Measurements from ENCODE around the gene TMEM185B.
A peak's percentile ranks its signal among the peaks of the same experiment; 100 is the strongest.

Gene TMEM185B

GRCh38 chr2:120256651-120257000 lies 33.4 kb upstream of the TMEM185B start:
- Histone ChIP-seq H3K4me3 (no peak overlapping the region), H3K36me3 (replicated peaks) (no peaks in the 10 kb centered on the region), H3K4me1 (peaks cover 15% of the 10 kb centered on the region), H3K9me3 (no peaks in the 10 kb centered on the region), H3K27me3 (ENCODE audit: low read depth) (no peaks in the 10 kb centered on the region)
- in situ Hi-C loops (cut with MboI; ENCODE audit: low sequenced_read_pairs): no loop called here
- DNase-seq (ENCODE audit: low spot score in 2 of 2): no peak

- no peaks in the 10 kb centered on the region for H3K9me3 ChIP-seq
- in situ Hi-C loops (cut with MboI; ENCODE audit: low sequenced_read_pairs): no loop called here
- H3K4me1 ChIP-seq: peaks cover 15% of the 10 kb centered on the region
- no peak overlapping the region for H3K4me3 ChIP-seq
- no peaks in the 10 kb centered on the region for H3K36me3 ChIP-seq (replicated peaks)
- no peaks in the 10 kb centered on the region for H3K27me3 ChIP-seq (ENCODE audit: low read depth)
- DNase-seq (ENCODE audit: low spot score in 2 of 2): no peak
Measured at GRCh38 chr2:120255986-120256650, 32.9 kb upstream of the TMEM185B start.

- DNase-seq (ENCODE audit: low spot score in 2 of 2): no peak
- H3K9me3 ChIP-seq: no peaks in the 10 kb centered on the region
- no peak overlapping the region for H3K4me3 ChIP-seq
- in situ Hi-C loops (cut with MboI; ENCODE audit: low sequenced_read_pairs): no loop called here
- peaks cover under 1% of the 10 kb centered on the region; the same call in 1 of the 2 replicates for H3K27me3 ChIP-seq (ENCODE audit: low read depth)
- peaks cover 15% of the 10 kb centered on the region for H3K4me1 ChIP-seq
- no peaks in the 10 kb centered on the region for H3K36me3 ChIP-seq (replicated peaks)
Measured at GRCh38 chr2:120255071-120255470, 31.9 kb upstream of the TMEM185B start.

- DNase-seq (ENCODE audit: low spot score in 2 of 2): no peak
- Histone ChIP-seq H3K4me3 (no peak overlapping the region; the same call in 1 of the 2 replicates), H3K4me1 (peaks cover 15% of the 10 kb centered on the region), H3K36me3 (replicated peaks) (no peaks in the 10 kb centered on the region), H3K9me3 (no peaks in the 10 kb centered on the region), H3K27me3 (ENCODE audit: low read depth) (peaks cover 4% of the 10 kb centered on the region; the same call in 1 of the 2 replicates)
- in situ Hi-C loops (cut with MboI; ENCODE audit: low sequenced_read_pairs): no loop called here
Measured at GRCh38 chr2:120254178-120254577, 31.0 kb upstream of the TMEM185B start.

- peaks cover 15% of the 10 kb centered on the region for H3K4me1 ChIP-seq
- peak overlapping the region; percentile 58 for H3K4me3 ChIP-seq
- no peaks in the 10 kb centered on the region for H3K36me3 ChIP-seq (replicated peaks)
- H3K27me3 ChIP-seq (ENCODE audit: low read depth): peaks cover 5% of the 10 kb centered on the region
- peak; percentile 63 to 77 for DNase-seq (ENCODE audit: low spot score in 2 of 2)
- no peaks in the 10 kb centered on the region for H3K9me3 ChIP-seq
- in situ Hi-C loops (cut with MboI; ENCODE audit: low sequenced_read_pairs): no loop called here
Measured at GRCh38 chr2:120253021-120253882, 30.1 kb upstream of the TMEM185B start.

GRCh38 chr2:120252225-120253020 lies 29.2 kb upstream of the TMEM185B start, which contains the start of gene RALB:
TSS of gene RALB (plus strand) at chr2:120252852. CDS start at chr2:120278665, 25,813 bp downstream.
- Histone ChIP-seq H3K27me3 (ENCODE audit: low read depth) (peaks cover 13% of the 10 kb centered on the region), H3K36me3 (replicated peaks) (no peaks in the 10 kb centered on the region), H3K4me3 (peak within 1 kb of the TSS; percentile 58), H3K4me1 (peaks cover 15% of the 10 kb centered on the region), H3K9me3 (no peaks in the 10 kb centered on the region)
- in situ Hi-C loops (cut with MboI; ENCODE audit: low sequenced_read_pairs): no loop called here
- peak; percentile 95 to 100 for DNase-seq (ENCODE audit: low spot score in 2 of 2)

- in situ Hi-C loops (cut with MboI; ENCODE audit: low sequenced_read_pairs): no loop called here
- no peak for DNase-seq (ENCODE audit: low spot score in 2 of 2)
- Histone ChIP-seq H3K36me3 (replicated peaks) (no peaks in the 10 kb centered on the region), H3K4me3 (peak overlapping the region; percentile 58), H3K9me3 (no peaks in the 10 kb centered on the region), H3K4me1 (peaks cover 15% of the 10 kb centered on the region), H3K27me3 (ENCODE audit: low read depth) (peaks cover 14% of the 10 kb centered on the region)
Measured at GRCh38 chr2:120251880-120252224, 28.7 kb upstream of the TMEM185B start.

- H3K27me3 ChIP-seq (ENCODE audit: low read depth): peaks cover 14% of the 10 kb centered on the region
- H3K4me1 ChIP-seq: peaks cover 15% of the 10 kb centered on the region
- no peak overlapping the region for H3K4me3 ChIP-seq
- in situ Hi-C loops (cut with MboI; ENCODE audit: low sequenced_read_pairs): no loop called here
- DNase-seq (ENCODE audit: low spot score in 2 of 2): no peak
- no peaks in the 10 kb centered on the region for H3K9me3 ChIP-seq
- no peaks in the 10 kb centered on the region for H3K36me3 ChIP-seq (replicated peaks)
Measured at GRCh38 chr2:120251078-120251477, 27.9 kb upstream of the TMEM185B start.

- in situ Hi-C loops (cut with MboI; ENCODE audit: low sequenced_read_pairs): no loop called here
- DNase-seq (ENCODE audit: low spot score in 2 of 2): no peak
- Histone ChIP-seq H3K36me3 (replicated peaks) (no peaks in the 10 kb centered on the region), H3K4me1 (peaks cover 19% of the 10 kb centered on the region), H3K9me3 (no peaks in the 10 kb centered on the region), H3K27me3 (ENCODE audit: low read depth) (peaks cover 14% of the 10 kb centered on the region), H3K4me3 (no peak overlapping the region)
Measured at GRCh38 chr2:120250640-120251039, 27.4 kb upstream of the TMEM185B start.

- Histone ChIP-seq H3K4me3 (no peak overlapping the region), H3K36me3 (replicated peaks) (no peaks in the 10 kb centered on the region)
Measured at GRCh38 chr2:120247851-120248250, 24.7 kb upstream of the TMEM185B start.

GRCh38 chr2:120246546-120247300 lies 23.5 kb upstream of the TMEM185B start:
- H3K36me3 ChIP-seq (replicated peaks): no peaks in the 10 kb centered on the region
- in situ Hi-C loops (cut with MboI; ENCODE audit: low sequenced_read_pairs): no loop called here
- DNase-seq (ENCODE audit: low spot score in 2 of 2): no peak
- H3K9me3 ChIP-seq: no peaks in the 10 kb centered on the region
- H3K4me3 ChIP-seq: no peak overlapping the region
- peaks cover 14% of the 10 kb centered on the region for H3K27me3 ChIP-seq (ENCODE audit: low read depth)
- peaks cover 10% of the 10 kb centered on the region for H3K4me1 ChIP-seq

More at GRCh38 chr2:120247851-120248250, 24.7 kb upstream of the TMEM185B start:
- Histone ChIP-seq H3K9me3 (no peaks in the 10 kb centered on the region), H3K27me3 (ENCODE audit: low read depth) (peaks cover 14% of the 10 kb centered on the region), H3K4me1 (peaks cover 15% of the 10 kb centered on the region)
- in situ Hi-C loops (cut with MboI; ENCODE audit: low sequenced_read_pairs): no loop called here
- DNase-seq (ENCODE audit: low spot score in 2 of 2): no peak

- Histone ChIP-seq H3K4me3 (no peak overlapping the region), H3K9me3 (no peaks in the 10 kb centered on the region), H3K36me3 (replicated peaks) (no peaks in the 10 kb centered on the region), H3K4me1 (peaks cover 9% of the 10 kb centered on the region), H3K27me3 (ENCODE audit: low read depth) (peaks cover 14% of the 10 kb centered on the region)
- in situ Hi-C loops (cut with MboI; ENCODE audit: low sequenced_read_pairs): no loop called here
- peak; percentile 48 to 73 for DNase-seq (ENCODE audit: low spot score in 2 of 2)
Measured at GRCh38 chr2:120245520-120246332, 22.5 kb upstream of the TMEM185B start.
